ENCODE results near the gene PSMD11. TPM values are rescaled to one million over a fixed set of nuclear protein-coding genes. Genes with fewer than 3 reads are reported as not detected.

The PSMD11 gene
- total and polyA plus RNA-seq, 9 donors, result 39.0 to 71.5 (median 59.6) TPM

DNA sequence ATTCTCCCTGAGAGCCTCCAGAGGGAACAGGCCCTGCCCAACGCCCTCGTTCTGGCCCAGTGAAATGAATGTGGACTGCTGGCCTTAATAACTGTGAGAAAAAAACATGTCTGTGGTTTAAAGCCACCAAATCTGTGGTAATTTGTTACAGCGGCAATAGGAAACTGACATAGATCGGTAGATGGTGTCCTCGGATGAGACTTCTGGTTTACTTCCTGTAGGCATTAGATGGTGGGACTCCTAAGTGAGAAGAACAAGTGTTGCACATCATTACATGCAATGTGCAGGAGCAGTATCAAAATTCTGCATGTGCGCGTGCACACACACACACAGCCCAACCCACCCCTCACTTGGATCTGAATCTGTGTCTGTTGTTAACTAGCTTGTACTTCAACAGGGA is 84.5 kb downstream of the PSMD11 start:
- no peak overlapping the region for H3K27ac ChIP-seq (ENCODE audit: low read length)
- H3K9me3 ChIP-seq (replicated peaks; ENCODE audit: control insufficient read depth, low read depth, low read length), result no peaks in the 10 kb centered on the region
- DNase-seq, result no peak
- no peak overlapping the region for H3K4me3 ChIP-seq (ENCODE audit: low read length)
- peaks cover 8% of the 10 kb centered on the region for H3K4me1 ChIP-seq (ENCODE audit: control insufficient read depth, insufficient read depth, low read length)
- no peaks in the 10 kb centered on the region for H3K27me3 ChIP-seq (ENCODE audit: control insufficient read depth, insufficient read depth, low read length)
- WGBS (ENCODE audit: insufficient coverage), result 79% methylated on average over 5 of the region's 7 CpGs
- H3K36me3 ChIP-seq (ENCODE audit: control insufficient read depth, insufficient read depth, low read length), result no peaks in the 10 kb centered on the region

DNA sequence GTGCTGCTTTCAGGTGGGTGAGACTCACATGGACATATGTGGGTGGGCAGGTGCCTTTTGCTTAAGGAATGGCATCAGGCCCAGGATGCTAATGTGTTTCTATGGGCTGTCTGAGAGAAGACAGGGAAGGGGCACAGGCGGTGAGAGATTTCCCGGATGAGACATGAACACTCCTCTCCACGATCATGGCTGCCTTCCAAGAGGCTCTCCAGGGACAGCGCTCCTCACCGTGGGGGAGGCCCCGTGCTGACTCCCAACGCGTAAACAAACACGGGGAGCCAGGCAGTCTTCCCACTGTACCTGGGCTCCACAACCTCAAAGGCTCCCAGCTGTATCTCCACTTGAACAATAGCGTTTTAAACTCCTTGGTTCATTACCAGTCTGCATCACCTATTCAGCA is 85.3 kb downstream of the PSMD11 start:
- Histone ChIP-seq H3K36me3 (ENCODE audit: control insufficient read depth, insufficient read depth, low read length) (no peaks in the 10 kb centered on the region), H3K9me3 (replicated peaks; ENCODE audit: control insufficient read depth, low read depth, low read length) (no peaks in the 10 kb centered on the region), H3K27ac (ENCODE audit: low read length) (no peak overlapping the region), H3K4me1 (ENCODE audit: control insufficient read depth, insufficient read depth, low read length) (peaks cover 8% of the 10 kb centered on the region), H3K4me3 (ENCODE audit: low read length) (no peak overlapping the region), H3K27me3 (ENCODE audit: control insufficient read depth, insufficient read depth, low read length) (no peaks in the 10 kb centered on the region)
- no peak for DNase-seq
- WGBS (ENCODE audit: insufficient coverage), result 49% methylated on average over 9 of the region's 10 CpGs

Other genes with a start within 250 kb of the PSMD11 start
- gene RHBDL3, start 178.7 kb upstream of the PSMD11 start, total RNA-seq, result 1.3 TPM
- 1 to 10 TPM; 1.1 to 2.4 (median 1.7) TPM for gene RHBDL3, start 178.7 kb upstream of the PSMD11 start, polyA plus RNA-seq (ENCODE audit: insufficient read depth in 1 of 8, insufficient read length in 8 of 8, low replicate concordance in 1 of 8)
- gene C17orf75, start 102.3 kb upstream of the PSMD11 start, total RNA-seq, result 21.9 TPM
- 10 to 100 TPM; 13.7 to 22.3 (median 18.4) TPM for gene C17orf75, start 102.3 kb upstream of the PSMD11 start, polyA plus RNA-seq (ENCODE audit: insufficient read depth in 1 of 8, insufficient read length in 8 of 8, low replicate concordance in 1 of 8)
- 83.3 TPM for gene ZNF207, start 94.4 kb upstream of the PSMD11 start, total RNA-seq
- 100 to 1,000 TPM; 108 to 135 (median 113) TPM for gene ZNF207, start 94.4 kb upstream of the PSMD11 start, polyA plus RNA-seq (ENCODE audit: insufficient read depth in 1 of 8, insufficient read length in 8 of 8, low replicate concordance in 1 of 8)
- 4.4 TPM for gene CDK5R1, start 42.5 kb downstream of the PSMD11 start, total RNA-seq
- 10 to 100 TPM in 3 of 8 donors, 1 to 10 TPM in 5; 7.4 to 11.4 (median 9.7) TPM for gene CDK5R1, start 42.5 kb downstream of the PSMD11 start, polyA plus RNA-seq (ENCODE audit: insufficient read depth in 1 of 8, insufficient read length in 8 of 8, low replicate concordance in 1 of 8)